HG03108 (cell line): ENCODE measurements around the gene WFDC1.
"Not testable (repeated sequence)": the region's sequence is repeated elsewhere in the genome, so short reads cannot be mapped to it uniquely, and the experiment has no call there.

Experiments used
- ATAC-seq: cut with Tn5 transposase; IDR thresholded peaks from one replicate; pipeline ENCODE4 v1.9.1; 2021; ENCODE audit warnings: moderate library complexity; ENCODE audit not compliant: unreplicated experiment

The WFDC1 gene

DNA sequence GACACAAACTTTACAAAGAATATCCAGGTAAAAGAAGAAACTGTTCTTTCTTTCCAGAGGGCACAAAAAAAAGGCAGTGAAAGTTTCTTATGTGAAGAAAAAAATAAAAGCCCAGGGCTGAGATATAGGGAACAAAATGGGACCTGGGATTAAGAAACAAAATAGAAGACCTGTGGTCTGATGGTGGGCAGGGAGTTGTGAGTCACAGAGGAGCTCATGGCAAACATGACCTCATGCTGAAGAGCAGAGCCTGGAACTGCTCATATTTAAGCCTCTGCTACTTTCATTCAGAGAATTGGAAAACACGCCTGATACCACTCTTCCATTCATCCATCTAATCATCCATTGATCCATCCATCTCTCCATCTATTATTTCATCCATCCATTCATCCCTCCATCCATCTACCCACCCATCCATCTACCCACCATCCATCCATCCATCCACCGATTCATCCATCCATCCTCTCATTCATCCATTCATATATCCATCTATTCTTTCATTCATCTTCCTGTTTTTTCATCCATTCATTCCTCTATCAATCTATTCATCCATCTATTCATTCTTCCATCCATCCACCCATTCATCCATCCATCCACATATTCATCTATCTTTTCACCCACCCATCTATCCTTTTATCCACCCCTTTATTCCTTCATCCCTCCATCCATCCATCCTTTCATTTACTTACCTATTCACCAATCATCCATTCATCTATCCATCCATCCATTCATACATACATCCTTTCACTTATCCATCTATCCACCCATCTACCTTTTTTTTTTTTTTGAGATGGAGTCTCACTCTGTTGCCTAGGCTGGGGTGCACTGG lies 30.0 kb downstream of the WFDC1 start:
- no peak for ATAC-seq

DNA sequence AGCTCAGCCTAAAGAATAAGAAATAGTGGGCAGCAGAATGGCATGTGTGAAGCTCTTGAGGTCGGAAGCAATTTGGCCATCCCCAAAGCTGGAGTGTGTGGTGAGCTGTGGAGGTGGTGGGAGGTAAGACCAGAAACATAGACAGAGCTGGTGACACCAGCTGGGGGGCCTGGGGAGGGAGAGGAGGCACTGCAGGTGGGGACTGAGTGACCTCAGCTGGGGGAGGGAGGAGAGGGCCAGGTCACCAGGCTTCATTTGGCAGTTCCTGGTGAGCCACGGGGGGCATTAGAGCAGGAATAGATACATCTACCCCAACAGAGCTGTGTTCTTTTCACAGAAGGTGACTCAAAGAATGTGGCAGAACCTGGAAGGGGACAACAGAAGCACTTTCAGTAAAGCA lies 31.9 kb downstream of the WFDC1 start:
- no peak for ATAC-seq

- ATAC-seq = no peak
Observed at GRCh38 chr16:84327926-84328505, 33.3 kb downstream of the WFDC1 start.

- no peak for ATAC-seq
Observed at GRCh38 chr16:84329016-84329415, 34.3 kb downstream of the WFDC1 start.

DNA sequence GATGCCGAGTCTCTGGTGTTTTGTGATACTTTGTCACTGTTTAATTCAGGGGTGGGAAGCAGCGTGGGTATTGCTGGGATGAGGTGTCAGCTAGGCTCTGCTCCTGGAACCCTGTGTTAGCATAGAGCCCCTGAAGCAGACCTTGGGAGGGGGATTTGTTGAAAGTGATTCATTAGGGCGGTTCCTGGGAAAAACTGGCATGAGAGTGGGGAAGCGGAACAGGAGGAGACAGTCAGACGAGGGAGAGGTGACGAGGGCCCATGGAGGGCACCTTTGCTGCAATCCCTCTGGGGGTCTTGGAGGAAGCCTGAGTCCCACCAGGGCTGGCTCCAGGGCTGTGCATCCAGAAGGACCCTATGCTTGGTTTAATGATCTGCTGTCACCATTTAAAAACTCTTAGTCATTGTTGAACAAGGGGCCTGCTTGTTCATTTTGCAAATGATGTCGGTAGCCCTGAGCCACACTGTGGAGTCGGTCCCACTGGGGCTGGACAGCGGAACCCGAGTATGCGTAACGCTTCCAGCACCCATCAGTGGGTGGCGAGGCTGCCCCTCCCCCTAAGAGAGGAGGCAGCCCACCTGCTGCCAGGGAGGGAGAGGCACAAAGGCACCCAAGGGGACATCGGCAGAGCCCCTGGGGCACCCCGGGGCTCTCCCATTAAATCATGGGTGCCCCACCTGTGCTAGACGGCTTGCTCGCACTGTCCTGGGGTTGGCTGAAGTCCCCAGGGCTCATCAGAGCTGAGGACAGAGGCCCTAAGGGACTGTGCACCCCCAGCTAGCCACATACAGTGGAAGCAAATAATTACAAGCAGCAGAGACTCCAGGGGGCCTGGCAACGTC lies 35.4 kb downstream of the WFDC1 start:
- no peak for ATAC-seq

DNA sequence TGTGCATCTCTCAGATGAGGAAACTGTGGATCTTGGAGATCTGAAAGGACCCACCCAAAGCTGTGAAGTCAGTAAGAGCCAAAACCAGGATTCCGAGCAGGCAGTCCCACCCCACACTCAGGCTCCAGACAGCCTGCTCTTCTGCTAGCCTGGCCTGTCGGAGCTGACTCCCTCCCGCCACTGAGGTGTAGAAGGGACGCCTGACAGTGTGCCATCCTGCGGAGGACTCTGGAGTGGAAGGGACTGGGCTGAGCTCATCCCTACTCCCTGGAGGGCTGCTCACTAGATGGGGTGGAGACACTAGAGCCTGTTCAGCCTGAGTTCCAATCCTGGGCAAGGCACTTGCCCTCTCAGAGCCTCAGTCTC lies 36.0 kb downstream of the WFDC1 start:
- ATAC-seq = no peak

GRCh38 chr16:84331998-84332780 lies 37.5 kb downstream of the WFDC1 start:
- ATAC-seq = no peak

GRCh38 chr16:84332975-84333684 lies 38.5 kb downstream of the WFDC1 start:
- no peak for ATAC-seq

DNA sequence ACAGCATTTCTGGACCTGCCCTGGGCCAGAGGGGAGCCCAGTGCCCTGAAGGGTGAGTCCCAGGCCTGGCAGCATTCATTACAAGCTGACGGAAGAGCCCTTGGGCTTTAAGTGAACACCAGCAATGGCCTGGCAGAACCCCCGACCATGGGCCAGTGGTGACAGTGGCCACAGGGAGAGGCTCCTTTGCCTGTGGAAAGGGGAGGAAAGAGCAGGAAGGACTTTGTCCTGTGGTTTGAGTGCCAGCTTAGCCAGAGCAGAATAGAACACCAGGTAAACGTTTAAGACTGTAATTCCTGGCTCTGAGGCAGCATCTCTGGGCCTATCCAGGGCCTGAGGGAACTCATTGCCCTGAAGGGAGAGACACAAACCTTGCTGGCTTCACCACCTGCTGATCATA lies 39.4 kb downstream of the WFDC1 start:
- ATAC-seq = no peak

- ATAC-seq = no peak
Observed at GRCh38 chr16:84334482-84334881, 39.8 kb downstream of the WFDC1 start.

DNA sequence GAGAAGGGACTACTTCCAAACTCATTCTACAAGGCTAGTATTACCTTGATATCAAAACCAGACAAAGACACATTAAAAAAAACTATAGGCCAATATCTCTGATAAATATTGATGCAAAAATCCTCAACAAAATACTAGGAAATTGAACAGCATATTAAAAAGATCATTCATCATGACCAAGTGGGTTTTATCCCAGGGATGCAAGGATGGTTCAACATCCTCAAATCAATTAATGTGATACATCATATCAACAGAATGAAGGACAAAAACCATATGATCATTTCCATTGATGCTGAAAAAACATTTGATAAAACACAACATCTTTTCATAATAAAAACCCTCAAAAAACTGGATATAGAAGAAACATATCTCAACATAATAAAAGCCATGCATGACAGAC lies 42.6 kb downstream of the WFDC1 start:
- ATAC-seq = not testable (repeated sequence)

- ATAC-seq = no peak
Observed at GRCh38 chr16:84339311-84339710, 44.6 kb downstream of the WFDC1 start.

GRCh38 chr16:84339766-84340165 lies 45.1 kb downstream of the WFDC1 start:
- no peak for ATAC-seq

GRCh38 chr16:84340325-84341040 lies 45.8 kb downstream of the WFDC1 start:
- ATAC-seq = no peak

- no peak for ATAC-seq
Observed at GRCh38 chr16:84341528-84342295, 47.0 kb downstream of the WFDC1 start.

DNA sequence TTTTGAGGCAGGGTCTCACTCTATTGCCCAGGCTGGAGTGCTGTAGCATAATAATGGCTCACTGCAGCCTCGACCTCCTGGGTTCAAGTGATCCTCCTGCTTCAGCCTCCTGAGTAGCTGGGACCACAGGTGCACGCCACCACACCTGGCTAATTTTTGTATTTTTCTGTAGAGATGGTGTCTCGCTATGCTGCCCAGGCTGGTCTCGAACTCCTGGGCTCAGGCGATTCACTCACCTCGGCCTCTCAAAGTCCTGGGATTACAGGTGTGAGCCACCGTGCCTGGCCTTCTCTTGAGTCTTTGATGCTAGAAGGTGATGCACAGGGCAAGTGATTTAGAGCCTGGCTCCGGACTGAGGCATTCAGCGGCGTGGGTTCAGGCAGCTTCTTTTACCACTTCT lies 49.1 kb downstream of the WFDC1 start:
- ATAC-seq = not testable (repeated sequence)

DNA sequence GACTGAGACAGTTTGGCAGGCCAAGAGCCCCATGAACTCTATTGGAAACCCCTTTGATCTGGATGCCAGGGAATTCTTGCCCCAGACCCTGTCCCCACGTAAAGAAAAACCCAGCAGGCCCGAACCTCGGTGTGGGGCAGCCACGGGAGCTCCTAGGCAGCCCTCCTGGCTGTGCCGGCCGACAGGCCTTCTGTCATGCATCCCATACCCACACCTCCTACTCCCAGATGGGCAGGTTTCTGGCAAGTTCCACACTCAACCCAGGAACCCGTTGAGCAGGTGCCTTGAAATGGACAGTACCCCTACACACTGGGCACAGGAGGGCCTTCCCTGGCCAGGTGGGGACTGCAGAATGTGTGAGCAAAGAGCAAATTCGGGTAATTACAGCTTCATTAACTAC lies 50.1 kb downstream of the WFDC1 start:
- no peak for ATAC-seq

DNA sequence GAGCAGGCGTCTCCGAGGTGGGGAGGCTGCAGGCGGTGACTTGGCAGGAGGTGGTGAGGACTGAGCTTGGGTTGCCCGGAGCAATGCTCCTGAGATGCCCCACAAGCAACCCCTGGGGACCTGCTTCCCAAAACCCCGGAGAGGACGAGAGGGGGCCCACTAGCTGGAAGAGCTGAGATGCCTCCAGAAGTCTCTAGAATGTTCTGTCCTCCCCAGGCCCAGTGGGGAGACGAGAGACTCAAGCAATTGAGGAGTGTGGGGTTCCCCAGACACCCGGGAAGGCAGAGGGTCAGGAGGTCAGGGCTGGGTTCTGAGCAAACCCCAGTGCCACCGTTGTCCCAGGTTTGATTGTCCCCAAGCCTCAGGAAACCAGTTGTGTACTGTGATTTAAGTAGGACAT lies 52.5 kb downstream of the WFDC1 start:
- ATAC-seq = no peak

DNA sequence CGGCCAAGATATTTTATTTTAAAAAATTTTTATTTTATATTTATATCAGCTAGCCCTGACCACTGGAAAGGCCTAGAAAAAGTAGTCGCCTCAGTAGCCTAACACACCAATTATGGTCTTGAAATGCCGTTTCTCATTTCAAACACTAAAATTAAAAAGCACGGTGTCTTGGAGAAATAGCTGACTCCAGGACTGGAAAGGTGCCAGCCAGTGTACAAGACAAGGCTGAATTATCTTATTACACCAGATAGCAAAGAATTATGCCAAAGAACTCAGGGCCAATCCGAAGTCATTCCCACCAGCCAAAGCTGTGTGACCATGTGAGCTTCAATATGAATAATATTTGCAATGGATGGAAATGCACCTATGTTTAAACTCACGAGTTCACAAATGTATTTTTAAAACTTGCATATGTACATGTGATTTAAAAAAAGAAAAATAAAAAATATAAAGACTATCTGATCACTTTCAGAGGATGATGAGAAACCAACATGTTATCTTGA lies 53.8 kb downstream of the WFDC1 start:
- ATAC-seq = no peak
